ENCODE results near the gene ABCC9.
"Not testable (repeated sequence)": the region's sequence is repeated elsewhere in the genome, so short reads cannot be mapped to it uniquely, and the experiment has no call there.

Gene ABCC9

GRCh38 chr12:21929972-21930371 lies 11.3 kb downstream of the ABCC9 start:
- DNase-seq = not testable (repeated sequence)

GRCh38 chr12:21925296-21925913 lies 15.8 kb downstream of the ABCC9 start:
- DNase-seq = no peak

GRCh38 chr12:21921436-21921835 lies 19.8 kb downstream of the ABCC9 start:
- DNase-seq = no peak

GRCh38 chr12:21918456-21918855 lies 22.8 kb downstream of the ABCC9 start:
- DNase-seq = no peak

- DNase-seq = no peak
Measured at GRCh38 chr12:21913823-21914222, 27.4 kb downstream of the ABCC9 start.

- no peak for DNase-seq
Measured at GRCh38 chr12:21912318-21912717, 28.9 kb downstream of the ABCC9 start.

- DNase-seq = no peak
Measured at GRCh38 chr12:21911832-21912231, 29.4 kb downstream of the ABCC9 start.

GRCh38 chr12:21910657-21911056 lies 30.6 kb downstream of the ABCC9 start:
- DNase-seq = no peak

GRCh38 chr12:21907948-21908837 lies 33.0 kb downstream of the ABCC9 start:
- DNase-seq = no peak

- no peak for DNase-seq
Measured at GRCh38 chr12:21906919-21907493, 34.2 kb downstream of the ABCC9 start.

- not testable (repeated sequence) for DNase-seq
Measured at GRCh38 chr12:21899532-21899931, 41.7 kb downstream of the ABCC9 start.

GRCh38 chr12:21895651-21896050 lies 45.6 kb downstream of the ABCC9 start:
- DNase-seq = no peak

- DNase-seq = no peak
Measured at GRCh38 chr12:21894792-21895595, 46.2 kb downstream of the ABCC9 start.

GRCh38 chr12:21893924-21894323 lies 47.3 kb downstream of the ABCC9 start:
- DNase-seq = no peak

GRCh38 chr12:21892341-21892740 lies 48.9 kb downstream of the ABCC9 start:
- no peak for DNase-seq

- no peak for DNase-seq
Measured at GRCh38 chr12:21891751-21892217, 49.4 kb downstream of the ABCC9 start.

GRCh38 chr12:21888276-21888863 lies 52.9 kb downstream of the ABCC9 start:
- no peak for DNase-seq

GRCh38 chr12:21884936-21885335 lies 56.3 kb downstream of the ABCC9 start:
- DNase-seq = no peak

- DNase-seq = no peak
Measured at GRCh38 chr12:21882635-21883034, 58.6 kb downstream of the ABCC9 start.

- DNase-seq = no peak
Measured at GRCh38 chr12:21881965-21882364, 59.3 kb downstream of the ABCC9 start.

- no peak for DNase-seq
Measured at GRCh38 chr12:21879312-21879711, 61.9 kb downstream of the ABCC9 start.

GRCh38 chr12:21877293-21877982 lies 63.8 kb downstream of the ABCC9 start:
- DNase-seq = no peak
